ENCODE measurements around the gene TUBA1B.

- TF ChIP-seq CTCF (conservative IDR thresholded peaks at IDR 0.05; ENCODE audit: low read length), result no peak
- no peak for TF ChIP-seq EZH2phosphoT487 (IDR thresholded peaks at IDR 0.05; ENCODE audit: borderline replicate concordance, low read depth, low read length)
Measured at GRCh38 chr12:49108958-49109404, 22.2 kb downstream of the TUBA1B start.
